HG03066 (cell line): ENCODE measurements around the gene CDKN2AIPNL.

ENCODE experiments used
- ATAC-seq: cut with Tn5 transposase; IDR thresholded peaks from one replicate; pipeline ENCODE4 v1.9.1; 2021; ENCODE audit warnings: low read depth; ENCODE audit not compliant: unreplicated experiment

The CDKN2AIPNL gene

DNA sequence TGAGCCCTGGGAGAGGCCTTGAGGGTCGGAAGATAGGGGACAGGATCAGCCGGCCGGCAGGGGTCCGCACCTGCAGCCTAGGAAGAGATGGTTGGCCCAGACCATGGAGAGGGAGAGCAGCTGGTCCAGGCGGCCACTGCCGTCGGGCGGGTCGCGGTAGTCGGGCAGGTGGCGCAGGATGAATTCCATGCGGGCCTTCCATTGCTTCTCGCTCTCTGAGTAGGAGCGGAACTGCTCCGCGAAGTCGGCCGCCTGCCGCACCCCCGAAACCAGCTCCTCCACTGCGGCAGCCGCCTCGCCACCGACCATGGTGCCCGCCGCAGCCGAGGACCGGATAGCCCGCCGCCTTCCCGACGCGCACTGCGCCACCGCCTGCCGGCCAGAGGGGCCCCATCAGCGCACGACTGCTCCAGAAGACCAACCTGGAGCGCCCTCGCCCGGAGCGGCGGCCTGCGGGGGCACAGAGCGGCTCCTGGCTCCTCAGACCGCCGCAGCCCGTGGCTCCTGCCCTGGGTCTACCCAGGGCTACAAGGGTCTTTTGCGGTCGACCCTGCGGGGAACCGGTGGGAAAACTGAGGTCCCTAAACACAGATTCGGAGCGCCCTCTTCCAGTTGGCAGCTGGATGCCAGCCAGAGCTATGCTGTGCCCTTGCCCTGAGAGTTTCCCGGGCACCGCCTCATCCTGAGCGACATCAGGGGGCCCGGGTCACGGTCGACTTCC lies at the start of gene CDKN2AIPNL:
CDKN2AIPNL (minus strand) TSS at position 336 of the 721 bp plus-strand sequence; CDS start at position 309, 27 bp downstream.
- peak; percentile 96 for ATAC-seq

- no peak for ATAC-seq
Measured at GRCh38 chr5:134460551-134460950, 48.9 kb upstream of the CDKN2AIPNL start.

- ATAC-seq = no peak
Measured at GRCh38 chr5:134459491-134459890, 47.8 kb upstream of the CDKN2AIPNL start.

- no peak for ATAC-seq
Measured at GRCh38 chr5:134459010-134459403, 47.3 kb upstream of the CDKN2AIPNL start.

DNA sequence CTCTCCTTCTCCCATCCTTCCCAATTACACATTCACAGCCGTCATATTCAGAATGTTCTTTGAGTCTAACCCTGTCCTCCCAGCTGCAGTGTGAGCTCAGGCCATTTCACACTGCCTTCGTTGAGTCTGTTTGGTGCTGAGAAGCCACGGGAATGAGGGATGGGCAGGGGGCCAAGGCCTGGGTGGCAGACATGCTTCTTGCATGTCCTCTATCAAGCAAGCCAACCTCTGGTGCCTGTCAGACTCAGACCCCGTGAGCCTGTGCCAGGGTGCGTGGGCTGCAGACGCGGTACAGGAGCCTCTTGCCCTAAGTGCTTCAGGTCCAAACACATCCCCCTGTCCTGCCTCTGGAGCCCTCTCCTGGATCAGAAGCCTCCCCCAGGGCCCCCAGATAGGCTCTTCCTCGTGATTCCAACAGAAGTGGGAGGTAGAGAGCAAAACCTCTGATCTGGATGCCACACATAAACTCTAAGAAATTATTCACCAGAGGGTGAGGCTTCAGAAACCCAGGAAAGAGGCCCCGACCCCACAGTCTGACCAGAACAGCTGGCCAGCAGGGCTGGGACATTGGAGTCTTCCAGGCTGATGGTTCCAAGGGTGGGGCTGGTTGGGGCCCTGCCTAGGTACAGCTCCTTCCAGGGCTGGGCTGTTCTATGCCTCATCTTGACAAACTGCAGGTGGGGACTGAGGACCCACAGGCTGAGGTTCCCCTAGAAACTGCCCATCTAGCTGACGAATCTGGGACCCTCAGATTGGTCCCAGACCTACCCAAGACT lies 46.7 kb upstream of the CDKN2AIPNL start:
- ATAC-seq = no peak

GRCh38 chr5:134457801-134458200 lies 46.1 kb upstream of the CDKN2AIPNL start:
- ATAC-seq = no peak

DNA sequence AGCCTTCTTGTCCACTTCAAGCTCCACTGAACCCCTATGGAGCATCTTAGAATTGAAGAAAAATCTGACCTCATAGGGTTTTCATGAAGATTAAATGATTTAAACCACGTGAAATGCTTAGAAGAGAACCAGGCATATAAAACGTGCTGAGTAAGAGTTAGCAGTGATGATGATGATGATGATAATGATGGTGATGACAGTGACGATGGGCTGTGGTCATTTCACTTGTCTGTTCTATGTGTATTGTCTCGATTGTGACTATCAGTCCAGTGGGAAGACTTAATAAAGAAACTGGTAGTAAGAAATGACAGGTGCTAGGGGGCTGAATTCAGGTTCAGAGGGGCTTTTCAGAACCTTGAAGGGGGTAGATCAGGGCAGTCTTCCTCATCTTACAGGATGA lies 45.1 kb upstream of the CDKN2AIPNL start:
- ATAC-seq = no peak

DNA sequence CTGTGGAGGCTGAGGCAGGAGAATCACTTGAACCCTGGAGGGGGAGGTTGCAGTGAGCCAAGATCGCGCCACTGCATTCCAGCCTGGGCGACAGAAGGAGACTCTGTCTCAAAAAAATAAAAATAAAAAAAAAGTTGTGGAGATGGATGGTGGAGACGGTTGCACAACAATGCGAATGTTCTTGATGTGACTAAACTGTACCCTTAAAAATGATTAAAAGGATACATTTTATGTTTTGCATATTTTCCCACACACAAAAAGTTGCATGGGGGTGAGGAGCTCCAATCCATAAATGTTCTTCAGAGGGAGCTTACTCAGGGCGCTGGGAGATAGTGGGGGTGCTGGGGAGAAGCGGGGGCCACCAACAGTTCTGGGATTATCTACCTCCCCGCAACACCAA lies 43.8 kb upstream of the CDKN2AIPNL start:
- ATAC-seq = no peak

GRCh38 chr5:134453016-134453415 lies 41.3 kb upstream of the CDKN2AIPNL start:
- ATAC-seq = no peak

- ATAC-seq = no peak
Measured at GRCh38 chr5:134451936-134452505, 40.3 kb upstream of the CDKN2AIPNL start.

DNA sequence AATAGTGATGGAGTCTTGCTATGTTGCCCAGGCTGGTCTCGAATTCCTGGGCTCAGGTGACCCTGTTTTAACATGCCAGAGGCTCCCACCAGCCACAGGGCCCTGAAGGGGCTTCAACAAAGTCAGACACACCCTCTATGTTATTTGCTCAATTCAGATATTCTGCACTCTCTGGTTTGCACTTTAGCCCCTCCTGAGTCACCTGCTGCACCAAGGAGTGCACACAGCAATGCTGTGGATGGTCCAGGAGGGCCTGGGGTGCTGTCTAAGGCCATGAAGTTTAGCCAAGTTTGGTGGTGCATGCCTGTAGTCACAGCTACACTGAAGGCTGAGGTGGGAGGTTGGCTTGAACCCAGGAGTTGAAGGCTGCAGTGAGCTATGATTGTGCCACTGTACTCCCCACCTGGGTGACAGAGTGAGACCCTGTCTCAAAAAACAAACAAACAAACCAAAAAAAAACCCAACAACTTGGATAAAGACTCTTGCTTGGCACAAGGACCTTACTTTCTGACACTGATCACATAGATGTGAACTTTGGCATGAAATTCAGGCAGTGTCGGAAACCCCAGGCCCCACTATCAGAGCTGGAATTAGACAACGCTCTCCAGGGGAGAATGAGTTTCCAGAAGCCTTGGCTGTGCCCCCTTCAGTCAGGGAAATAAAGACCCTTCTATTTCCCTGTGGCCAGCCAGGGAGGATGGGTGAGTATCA lies 39.7 kb upstream of the CDKN2AIPNL start:
- ATAC-seq = no peak

GRCh38 chr5:134450374-134450773 lies 38.7 kb upstream of the CDKN2AIPNL start:
- no peak for ATAC-seq

GRCh38 chr5:134449167-134449566 lies 37.5 kb upstream of the CDKN2AIPNL start:
- no peak for ATAC-seq

GRCh38 chr5:134447815-134448520 lies 36.3 kb upstream of the CDKN2AIPNL start:
- ATAC-seq = no peak

DNA sequence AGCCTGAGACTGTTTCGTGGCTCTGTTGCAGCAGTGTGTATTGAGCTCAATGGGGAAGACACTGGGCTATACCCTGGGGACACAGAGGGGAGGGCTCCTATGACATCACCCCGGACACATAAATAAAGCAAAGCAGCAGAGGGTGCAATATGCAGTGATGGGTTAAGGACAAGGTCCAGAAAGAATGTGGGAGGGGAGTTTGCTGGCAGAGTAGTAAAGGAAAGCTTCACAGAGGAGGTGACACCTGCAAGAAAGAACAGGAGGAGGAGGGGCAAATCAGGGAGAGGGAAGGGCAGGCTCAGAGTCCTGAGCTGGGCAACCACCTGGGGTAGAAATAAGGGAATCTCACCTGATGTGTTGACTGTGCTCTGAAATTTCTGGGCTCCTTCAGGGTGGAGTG lies 35.3 kb upstream of the CDKN2AIPNL start:
- ATAC-seq = no peak

- ATAC-seq = no peak
Measured at GRCh38 chr5:134445856-134446818, 34.5 kb upstream of the CDKN2AIPNL start.

GRCh38 chr5:134444941-134445471 lies 33.3 kb upstream of the CDKN2AIPNL start:
- no peak for ATAC-seq

DNA sequence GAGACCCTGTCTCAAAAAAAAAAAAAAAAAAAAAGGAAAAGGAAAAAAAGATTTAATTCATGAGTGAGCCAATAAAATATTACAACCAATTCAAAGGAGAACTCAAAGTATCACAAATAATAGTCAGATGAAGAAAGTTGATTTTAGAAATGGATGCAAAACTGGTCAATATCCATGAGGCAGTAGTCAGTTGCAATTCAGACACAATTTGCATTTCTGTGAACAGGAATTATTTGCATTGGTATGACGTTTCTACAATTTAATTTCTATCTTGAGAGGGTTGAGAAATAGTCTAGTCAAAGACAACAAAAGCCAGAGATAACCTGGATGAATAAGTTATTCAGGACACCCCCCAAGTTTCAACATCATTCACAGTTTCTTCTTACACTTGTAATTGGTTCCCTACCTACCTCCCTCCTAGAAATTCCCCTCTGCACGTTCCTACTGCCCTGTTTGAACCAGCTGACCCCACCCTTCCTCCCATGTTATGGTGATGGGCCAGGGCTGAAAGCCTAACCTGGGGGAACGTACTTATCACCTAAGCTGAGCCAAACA lies 28.6 kb upstream of the CDKN2AIPNL start:
- ATAC-seq = no peak

DNA sequence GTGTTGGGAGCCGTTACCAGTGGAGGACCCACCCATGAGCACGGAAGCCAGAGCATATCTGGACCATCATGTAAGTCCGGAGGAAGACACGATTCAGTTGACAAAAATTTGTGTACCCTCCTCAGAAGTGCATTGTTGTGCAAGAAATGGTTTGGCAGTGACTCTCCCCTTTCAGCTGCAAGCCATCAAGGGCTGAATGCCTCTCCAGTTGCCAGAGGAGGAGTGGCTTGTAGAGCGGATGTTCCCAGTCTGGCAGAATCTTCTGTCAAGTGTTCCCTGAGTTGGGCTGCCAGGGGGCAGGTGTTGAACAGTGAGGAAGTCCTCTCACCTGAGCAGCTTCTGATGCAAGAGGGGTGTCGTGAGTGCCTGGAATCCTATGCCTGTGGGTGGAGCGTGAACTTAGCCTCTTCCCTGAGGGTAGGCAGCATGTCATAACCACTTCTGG lies 27.6 kb upstream of the CDKN2AIPNL start:
- no peak for ATAC-seq
